ENCODE measurements around the gene TUBB. TPM values are rescaled to one million over a fixed set of nuclear protein-coding genes. Genes with fewer than 3 reads are reported as not detected.

Gene TUBB
- total and polyA plus RNA-seq, 9 of the 15 experiments (the other 6 are each of a cell fraction or from before 2014, with no cell fraction given), result 971 to 2,870 (median 1,478) TPM

DNA sequence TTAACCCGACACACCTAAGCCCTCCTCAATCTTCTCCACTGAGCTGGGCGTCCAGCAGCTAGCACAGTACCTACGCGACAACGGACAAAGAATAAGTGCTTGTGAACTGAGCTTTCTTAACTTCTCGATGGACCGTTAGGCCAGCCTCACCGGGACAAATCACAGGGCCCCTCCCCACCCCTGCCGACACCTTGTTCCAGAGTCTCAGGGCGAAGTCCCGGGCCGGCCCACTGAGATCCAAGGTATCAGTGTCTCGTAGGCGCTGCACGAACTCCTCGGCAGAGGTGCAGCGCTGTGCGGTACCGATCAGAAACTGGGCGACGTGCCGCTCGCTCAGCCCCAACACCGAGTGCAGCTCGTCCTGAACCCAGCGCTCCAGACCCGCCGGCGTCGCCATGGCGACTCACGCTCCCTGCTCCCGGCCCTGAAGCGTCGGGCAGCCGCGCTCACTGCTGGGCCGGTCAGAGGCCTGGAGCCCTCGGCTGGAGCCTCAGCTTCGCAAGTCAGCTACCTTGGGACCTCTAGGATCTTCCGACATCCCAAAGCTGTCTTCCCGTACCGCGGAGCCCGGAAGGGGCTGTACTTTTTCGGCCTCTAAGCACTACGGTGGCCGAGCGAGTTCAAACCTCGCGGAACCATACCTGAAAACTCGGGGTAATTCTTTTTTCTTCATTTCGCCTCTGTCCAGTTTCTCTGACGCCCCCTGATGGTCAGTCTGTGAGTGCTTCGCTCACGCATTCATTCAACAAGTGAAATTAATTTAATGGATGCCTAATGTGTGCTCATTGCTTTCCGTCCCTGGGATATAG, 47.5 kb upstream of the TUBB start, which contains the start of gene DHX16 (continued):
- TF ChIP-seq HNRNPLL (IDR thresholded peaks at IDR 0.05; ENCODE audit: low read depth, low read length, poor library complexity, severe bottlenecking) (peak; percentile 19), BRD9 (IDR thresholded peaks at IDR 0.05; ENCODE audit: low read depth, partially characterized antibody) (peak; percentile 62), CEBPG (CRISPR knock-in tag; IDR thresholded peaks at IDR 0.05) (peak; percentile 43; the same call in 1 of the 2 replicates), CEBPG (tag; conservative IDR thresholded peaks at IDR 0.05 in 1 of 2, IDR thresholded peaks at IDR 0.05 in 1 of 2) (no peak), STAT5A (IDR thresholded peaks at IDR 0.05; ENCODE audit: borderline replicate concordance, low read length) (0 out of 2 replicates have a peak, but pooled peaks have one; percentile 36), BRCA1 (IDR thresholded peaks at IDR 0.05) (no peak), BRCA1 (CRISPR knock-in tag; IDR thresholded peaks at IDR 0.05) (peak; percentile 66; the same call in 1 of the 2 replicates), ZNF830 (CRISPR knock-in tag; IDR thresholded peaks at IDR 0.05) (no peak), NEUROD1 (IDR thresholded peaks at IDR 0.05; ENCODE audit: borderline replicate concordance, low read depth, low read length, partially characterized antibody) (peak; percentile 77), FOXK2 (conservative IDR thresholded peaks at IDR 0.05 in 1 of 2, IDR thresholded peaks at IDR 0.05 in 1 of 2; ENCODE audit: low read depth in 2 of 2) (peak; percentile 21 to 66; a peak in 2 of 4 replicates), CBX1 (IDR thresholded peaks at IDR 0.05; ENCODE audit: low read depth) (no peak), L3MBTL2 (IDR thresholded peaks at IDR 0.05) (peak; percentile 68), ESRRA (IDR thresholded peaks at IDR 0.05; ENCODE audit: borderline replicate concordance, low read depth) (peak; percentile 38), SMARCA5 (IDR thresholded peaks at IDR 0.05) (peak; percentile 61; the same call in 1 of the 2 replicates), GABPB2 (CRISPR knock-in tag; conservative IDR thresholded peaks at IDR 0.05) (no peak), ZNF311 (CRISPR knock-in tag; IDR thresholded peaks at IDR 0.05) (no peak), HMG20B (CRISPR knock-in tag; IDR thresholded peaks at IDR 0.05) (no peak)
- TF ChIP-seq, protein P1, sequence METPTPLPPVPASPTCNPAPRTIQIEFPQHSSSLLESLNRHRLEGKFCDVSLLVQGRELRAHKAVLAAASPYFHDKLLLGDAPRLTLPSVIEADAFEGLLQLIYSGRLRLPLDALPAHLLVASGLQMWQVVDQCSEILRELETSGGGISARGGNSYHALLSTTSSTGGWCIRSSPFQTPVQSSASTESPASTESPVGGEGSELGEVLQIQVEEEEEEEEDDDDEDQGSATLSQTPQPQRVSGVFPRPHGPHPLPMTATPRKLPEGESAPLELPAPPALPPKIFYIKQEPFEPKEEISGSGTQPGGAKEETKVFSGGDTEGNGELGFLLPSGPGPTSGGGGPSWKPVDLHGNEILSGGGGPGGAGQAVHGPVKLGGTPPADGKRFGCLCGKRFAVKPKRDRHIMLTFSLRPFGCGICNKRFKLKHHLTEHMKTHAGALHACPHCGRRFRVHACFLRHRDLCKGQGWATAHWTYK (CRISPR knock-in tag; IDR thresholded peaks at IDR 0.05), result peak; percentile 82
- TF ChIP-seq, protein P2, sequence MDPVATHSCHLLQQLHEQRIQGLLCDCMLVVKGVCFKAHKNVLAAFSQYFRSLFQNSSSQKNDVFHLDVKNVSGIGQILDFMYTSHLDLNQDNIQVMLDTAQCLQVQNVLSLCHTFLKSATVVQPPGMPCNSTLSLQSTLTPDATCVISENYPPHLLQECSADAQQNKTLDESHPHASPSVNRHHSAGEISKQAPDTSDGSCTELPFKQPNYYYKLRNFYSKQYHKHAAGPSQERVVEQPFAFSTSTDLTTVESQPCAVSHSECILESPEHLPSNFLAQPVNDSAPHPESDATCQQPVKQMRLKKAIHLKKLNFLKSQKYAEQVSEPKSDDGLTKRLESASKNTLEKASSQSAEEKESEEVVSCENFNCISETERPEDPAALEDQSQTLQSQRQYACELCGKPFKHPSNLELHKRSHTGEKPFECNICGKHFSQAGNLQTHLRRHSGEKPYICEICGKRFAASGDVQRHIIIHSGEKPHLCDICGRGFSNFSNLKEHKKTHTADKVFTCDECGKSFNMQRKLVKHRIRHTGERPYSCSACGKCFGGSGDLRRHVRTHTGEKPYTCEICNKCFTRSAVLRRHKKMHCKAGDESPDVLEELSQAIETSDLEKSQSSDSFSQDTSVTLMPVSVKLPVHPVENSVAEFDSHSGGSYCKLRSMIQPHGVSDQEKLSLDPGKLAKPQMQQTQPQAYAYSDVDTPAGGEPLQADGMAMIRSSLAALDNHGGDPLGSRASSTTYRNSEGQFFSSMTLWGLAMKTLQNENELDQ (CRISPR knock-in tag; IDR thresholded peaks at IDR 0.05; ENCODE audit: borderline replicate concordance), result peak; percentile 87; the same call in 1 of the 2 replicates
- TF ChIP-seq, protein P3, sequence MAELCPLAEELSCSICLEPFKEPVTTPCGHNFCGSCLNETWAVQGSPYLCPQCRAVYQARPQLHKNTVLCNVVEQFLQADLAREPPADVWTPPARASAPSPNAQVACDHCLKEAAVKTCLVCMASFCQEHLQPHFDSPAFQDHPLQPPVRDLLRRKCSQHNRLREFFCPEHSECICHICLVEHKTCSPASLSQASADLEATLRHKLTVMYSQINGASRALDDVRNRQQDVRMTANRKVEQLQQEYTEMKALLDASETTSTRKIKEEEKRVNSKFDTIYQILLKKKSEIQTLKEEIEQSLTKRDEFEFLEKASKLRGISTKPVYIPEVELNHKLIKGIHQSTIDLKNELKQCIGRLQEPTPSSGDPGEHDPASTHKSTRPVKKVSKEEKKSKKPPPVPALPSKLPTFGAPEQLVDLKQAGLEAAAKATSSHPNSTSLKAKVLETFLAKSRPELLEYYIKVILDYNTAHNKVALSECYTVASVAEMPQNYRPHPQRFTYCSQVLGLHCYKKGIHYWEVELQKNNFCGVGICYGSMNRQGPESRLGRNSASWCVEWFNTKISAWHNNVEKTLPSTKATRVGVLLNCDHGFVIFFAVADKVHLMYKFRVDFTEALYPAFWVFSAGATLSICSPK (IDR thresholded peaks at IDR 0.05; ENCODE audit: borderline replicate concordance), result no peak
- TF ChIP-seq, protein P4, sequence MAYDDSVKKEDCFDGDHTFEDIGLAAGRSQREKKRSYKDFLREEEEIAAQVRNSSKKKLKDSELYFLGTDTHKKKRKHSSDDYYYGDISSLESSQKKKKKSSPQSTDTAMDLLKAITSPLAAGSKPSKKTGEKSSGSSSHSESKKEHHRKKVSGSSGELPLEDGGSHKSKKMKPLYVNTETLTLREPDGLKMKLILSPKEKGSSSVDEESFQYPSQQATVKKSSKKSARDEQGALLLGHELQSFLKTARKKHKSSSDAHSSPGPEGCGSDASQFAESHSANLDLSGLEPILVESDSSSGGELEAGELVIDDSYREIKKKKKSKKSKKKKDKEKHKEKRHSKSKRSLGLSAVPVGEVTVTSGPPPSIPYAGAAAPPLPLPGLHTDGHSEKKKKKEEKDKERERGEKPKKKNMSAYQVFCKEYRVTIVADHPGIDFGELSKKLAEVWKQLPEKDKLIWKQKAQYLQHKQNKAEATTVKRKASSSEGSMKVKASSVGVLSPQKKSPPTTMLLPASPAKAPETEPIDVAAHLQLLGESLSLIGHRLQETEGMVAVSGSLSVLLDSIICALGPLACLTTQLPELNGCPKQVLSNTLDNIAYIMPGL (CRISPR knock-in tag; IDR thresholded peaks at IDR 0.05), result peak; percentile 57; the same call in 1 of the 2 replicates

Measured in K562 (cell line).